OCI-LY3 (cell line): ENCODE data around the gene NAA60.
"Not testable (repeated sequence)": the region's sequence is repeated elsewhere in the genome, so short reads cannot be mapped to it uniquely, and the experiment has no call there.

Source experiments
- H2AFZ ChIP-seq: fragments of 200-600, 300-600 bp; shearing (Covaris generic); 2 replicates; pipeline ENCODE4 v1.6.0; 2014; ENCODE audit warnings: antibody characterized with exemption, low read depth, low read length
- H3K27ac ChIP-seq: fragments of 200-600, 300-600 bp; sonication (generic); 2 replicates; pipeline ENCODE4 v1.5.1; 2014; ENCODE audit warnings: mild to moderate bottlenecking, low read length, moderate library complexity, mixed read lengths
- H3K27me3 ChIP-seq: fragments of 200-600, 300-600 bp; sonication (generic); 2 replicates; pipeline ENCODE4 v1.6.1; 2014; ENCODE audit warnings: low read depth, low read length, mixed read lengths
- H3K36me3 ChIP-seq: fragments of 200-600, 300-600 bp; sonication (generic); replicated peaks from 2 replicates; pipeline ENCODE3; 2014; ENCODE audit warnings: low read depth, low read length, mixed read lengths
- H3K4me1 ChIP-seq: fragments of 300-600, 200-600 bp; sonication (generic); 2 replicates; pipeline ENCODE4 v1.6.1; 2014; ENCODE audit warnings: low read length, mixed read lengths
- H3K4me2 ChIP-seq: fragments of 200-600, 300-600 bp; sonication (generic); 2 replicates; pipeline ENCODE4 v1.6.1; 2014; ENCODE audit warnings: low read length, mixed read lengths
- H3K4me3 ChIP-seq: fragments of 300-600, 200-600 bp; sonication (generic); 2 replicates; pipeline ENCODE4 v1.5.1; 2014; ENCODE audit warnings: antibody characterized with exemption, mild to moderate bottlenecking, low read length, moderate library complexity
- H3K79me2 ChIP-seq: fragments of 300-600, 200-600 bp; shearing (Covaris generic); 2 replicates; pipeline ENCODE4 v1.6.1; 2014; ENCODE audit warnings: mild to moderate bottlenecking, low read length, mixed read lengths
- H3K9ac ChIP-seq: fragments of 300-600, 200-600 bp; shearing (Covaris generic); 2 replicates; pipeline ENCODE4 v1.6.0; 2014; ENCODE audit warnings: mild to moderate bottlenecking, low read length, moderate library complexity
- H3K9me3 ChIP-seq: fragments of 200-600, 300-600 bp; shearing (Covaris generic); 2 replicates; pipeline ENCODE4 v1.6.1; 2014; ENCODE audit warnings: low read length, mixed read lengths; ENCODE audit not compliant: insufficient read depth
- H4K20me1 ChIP-seq: fragments of 200-600, 300-600 bp; sonication (generic); 2 replicates; pipeline ENCODE4 v1.6.1; 2016; ENCODE audit warnings: low read length, mixed read lengths; ENCODE audit not compliant: insufficient read depth
- CTCF ChIP-seq: fragments of 200-600, 300-600 bp; sonication (generic); IDR thresholded peaks from 2 replicates; pipeline ENCODE4 v1.5.1; 2014; ENCODE audit warnings: antibody characterized with exemption, low read length, low read depth
- EZH2phosphoT487 ChIP-seq: fragments of 200-600 bp; shearing (Covaris generic); IDR thresholded peaks from 2 replicates; pipeline ENCODE4 v1.6.1; 2018; ENCODE audit warnings: antibody characterized with exemption, mixed run types, low read depth

Gene NAA60

GRCh38 chr16:3497771-3498170 lies 54.3 kb downstream of the NAA60 start:
- H4K20me1 ChIP-seq = no peaks in the 10 kb centered on the region
- no peaks in the 10 kb centered on the region for H3K9me3 ChIP-seq
- TF ChIP-seq EZH2phosphoT487 (no peak), CTCF (no peak)
- H3K4me2 ChIP-seq = no peak overlapping the region
- H3K27me3 ChIP-seq = no peaks in the 10 kb centered on the region
- H2AFZ ChIP-seq = no peak overlapping the region
- H3K27ac ChIP-seq = no peak overlapping the region
- H3K36me3 ChIP-seq = no peaks in the 10 kb centered on the region
- H3K9ac ChIP-seq = no peak overlapping the region
- H3K79me2 ChIP-seq = peaks cover 13% of the 10 kb centered on the region
- peaks cover 7% of the 10 kb centered on the region for H3K4me1 ChIP-seq
- H3K4me3 ChIP-seq = no peak overlapping the region

GRCh38 chr16:3498988-3499387 lies 55.5 kb downstream of the NAA60 start:
- Histone ChIP-seq H3K9ac (no peak overlapping the region), H4K20me1 (no peaks in the 10 kb centered on the region), H3K9me3 (no peaks in the 10 kb centered on the region), H3K4me1 (peaks cover 7% of the 10 kb centered on the region), H3K27me3 (no peaks in the 10 kb centered on the region), H3K79me2 (peaks cover 13% of the 10 kb centered on the region), H3K27ac (no peak overlapping the region), H2AFZ (no peak overlapping the region), H3K4me2 (no peak overlapping the region), H3K4me3 (no peak overlapping the region), H3K36me3 (no peaks in the 10 kb centered on the region)
- TF ChIP-seq EZH2phosphoT487 (no peak), CTCF (no peak)

GRCh38 chr16:3501412-3501761 lies 57.9 kb downstream of the NAA60 start:
- peak overlapping the region; percentile 26 for H2AFZ ChIP-seq
- peaks cover 13% of the 10 kb centered on the region for H3K79me2 ChIP-seq

GRCh38 chr16:3501783-3502400 lies 58.4 kb downstream of the NAA60 start:
- TF ChIP-seq CTCF (no peak), EZH2phosphoT487 (no peak)
- H3K9ac ChIP-seq = peak overlapping the region; percentile 73; the same call in 1 of the 2 replicates
- H3K4me1 ChIP-seq = peaks cover 7% of the 10 kb centered on the region
- H3K4me2 ChIP-seq = peak overlapping the region; percentile 71
- H2AFZ ChIP-seq = no peak overlapping the region
- no peaks in the 10 kb centered on the region for H3K9me3 ChIP-seq
- H3K4me3 ChIP-seq = peak overlapping the region; percentile 93
- H3K27me3 ChIP-seq = no peaks in the 10 kb centered on the region
- H3K27ac ChIP-seq = no peak overlapping the region
- H3K36me3 ChIP-seq = no peaks in the 10 kb centered on the region
- peaks cover 13% of the 10 kb centered on the region for H3K79me2 ChIP-seq
- H4K20me1 ChIP-seq = no peaks in the 10 kb centered on the region

More at GRCh38 chr16:3501412-3501761, 57.9 kb downstream of the NAA60 start:
- not testable (repeated sequence) for H3K27me3 ChIP-seq, H3K9me3 ChIP-seq, H3K27ac ChIP-seq, H3K36me3 ChIP-seq, H4K20me1 ChIP-seq, H3K4me1 ChIP-seq
- Histone ChIP-seq H3K4me2 (peak overlapping the region; percentile 71), H3K4me3 (peak overlapping the region; percentile 93), H3K9ac (peak overlapping the region; percentile 73)
